IgD-negative memory B cell (primary cell): ENCODE data around the gene KRTAP2-1. TPM values are rescaled to one million over a fixed set of nuclear protein-coding genes. Genes with fewer than 3 reads are reported as not detected.
"Not testable (repeated sequence)": the region's sequence is repeated elsewhere in the genome, so short reads cannot be mapped to it uniquely, and the experiment has no call there.

Experiments
- H3K27ac Mint-ChIP-seq, 3 donors: one replicate each; pipeline ENCODE4 v1.8.0; 2020 to 2022; ENCODE audit warnings: mild to moderate bottlenecking in 3 of 3, mixed read lengths in 3 of 3, moderate library complexity in 1 of 3
- H3K27me3 Mint-ChIP-seq: one replicate; pipeline ENCODE4 v1.8.0; 2021; ENCODE audit warnings: mixed read lengths
- H3K36me3 Mint-ChIP-seq: one replicate; pipeline ENCODE4 v1.8.0; 2020; ENCODE audit warnings: mild to moderate bottlenecking, mixed read lengths
- H3K4me1 Mint-ChIP-seq, 3 donors: one replicate each; pipeline ENCODE4 v1.8.0; 2020 to 2022; ENCODE audit warnings: mixed read lengths in 3 of 3, mild to moderate bottlenecking in 1 of 3
- H3K4me3 Mint-ChIP-seq, 4 donors: one replicate each; pipeline ENCODE4 v1.8.0; 2020 to 2022; ENCODE audit warnings: mild to moderate bottlenecking in 4 of 4, mixed read lengths in 4 of 4, moderate library complexity in 3 of 4
- H3K9me3 Mint-ChIP-seq, 3 donors: one replicate each; pipeline ENCODE4 v1.8.0; 2020 to 2021; ENCODE audit warnings: mixed read lengths in 3 of 3, mild to moderate bottlenecking in 1 of 3
- polyA plus RNA-seq: library from polyadenylated mRNA; unstranded; fragments of 300-500 nt; fragmentation: Illumina TruSeq; gene quantifications from one replicate; pipeline ENCODE4 v1.2.3, GENCODE V29; 2021

The KRTAP2-1 gene
- polyA plus RNA-seq, 1 donor from 2014 or later: not detected

DNA sequence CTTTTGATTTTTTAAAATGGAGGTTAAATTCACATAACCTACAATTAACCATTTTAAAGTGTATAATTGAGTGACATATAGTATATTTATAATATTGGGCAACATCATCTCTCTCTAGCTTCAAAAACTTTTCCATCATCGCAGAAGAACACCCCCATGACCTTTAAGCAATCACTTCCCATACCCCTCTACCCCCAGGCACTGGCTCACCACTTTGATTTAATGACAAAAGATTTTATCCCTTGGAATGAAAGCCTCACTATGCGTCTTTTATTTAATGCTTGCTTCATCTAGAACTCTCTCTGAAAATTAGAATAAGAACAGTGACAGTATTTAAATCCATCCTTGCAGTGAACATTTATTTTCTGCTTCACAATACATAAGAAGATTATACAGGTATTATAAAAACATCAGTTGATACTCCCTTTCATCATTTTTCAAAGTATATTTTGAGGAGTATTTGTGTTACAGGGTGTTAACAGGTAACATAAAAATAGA is 9.2 kb downstream of the KRTAP2-1 start:
- Mint-ChIP-seq H3K4me1 (no peaks in the 10 kb centered on the region), H3K9me3 (peaks cover 2 to 7% (median 3%) of the 10 kb centered on the region in 3 donors), H3K27ac (no peak overlapping the region), H3K36me3 (no peaks in the 10 kb centered on the region), H3K27me3 (peaks cover 15% of the 10 kb centered on the region), H3K4me3 (no peak overlapping the region)

DNA sequence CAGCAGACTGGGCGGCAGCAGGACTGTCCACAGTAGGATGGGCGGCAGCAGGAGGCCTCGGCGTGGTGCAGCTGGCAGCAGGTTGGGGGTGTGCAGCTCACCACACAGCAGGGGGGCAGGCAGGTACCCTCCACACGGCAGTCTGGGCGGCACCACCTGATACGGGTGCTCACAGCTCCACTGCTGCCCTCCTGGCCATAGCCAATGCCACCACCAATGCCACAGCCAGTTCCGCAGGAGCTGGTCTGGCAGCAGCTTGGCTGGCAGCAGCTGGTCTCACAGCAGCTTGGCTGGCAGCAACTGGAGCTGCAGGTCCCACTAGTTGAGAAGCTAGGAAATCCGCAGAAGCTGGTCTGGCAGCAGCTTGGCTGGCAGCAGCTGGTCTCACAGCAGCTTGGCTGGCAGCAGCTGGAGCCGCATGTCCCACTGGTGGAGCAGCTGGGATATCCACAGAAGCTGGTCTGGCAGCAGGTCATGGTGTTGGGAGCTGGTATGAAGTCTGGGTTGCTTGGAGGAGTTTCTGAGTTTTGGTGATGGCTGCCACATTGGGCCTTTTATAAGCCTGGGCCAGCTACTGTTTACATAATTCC is 12.7 kb downstream of the KRTAP2-1 start, which contains the start of gene KRTAP1-3:
TSS of gene KRTAP1-3 (minus strand) at position 529 of the 590 bp plus-strand sequence. CDS start at position 476, 53 bp downstream.
- peaks cover 13% of the 10 kb centered on the region for H3K27me3 Mint-ChIP-seq

DNA sequence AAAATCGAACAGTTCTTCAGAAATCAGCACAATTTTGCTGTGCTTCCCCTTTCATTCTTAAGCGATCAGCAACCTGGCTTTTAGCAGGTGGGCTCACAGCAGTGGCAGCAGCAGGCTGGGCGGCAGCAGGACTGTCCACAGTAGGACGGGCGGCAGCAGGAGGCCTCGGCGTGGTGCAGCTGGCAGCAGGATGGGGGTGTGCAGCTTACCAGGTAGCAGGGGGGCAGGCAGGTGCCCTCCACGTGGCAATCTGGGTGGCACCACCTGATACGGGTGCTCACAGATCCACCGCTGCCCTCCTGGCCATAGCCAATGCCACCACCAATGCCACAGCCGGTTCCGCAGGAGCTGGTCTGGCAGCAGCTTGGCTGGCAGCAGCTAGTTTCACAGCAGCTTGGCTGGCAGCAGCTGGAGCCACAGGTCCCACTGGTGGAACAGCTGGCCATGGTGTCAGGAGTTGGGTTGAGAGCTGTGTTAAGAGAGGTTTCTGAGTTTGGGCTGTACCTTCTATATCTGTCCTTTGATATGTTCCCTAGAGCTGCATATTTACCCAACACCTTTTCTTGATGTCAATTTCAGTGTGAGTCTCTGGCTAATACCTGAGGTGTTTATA is 17.4 kb downstream of the KRTAP2-1 start, which contains the start of gene KRTAP1-4:
TSS of gene KRTAP1-4 (minus strand) at position 563 of the 613 bp plus-strand sequence. CDS start at position 446, 117 bp downstream.
- Mint-ChIP-seq H3K27ac (no peak within 1 kb of the TSS), H3K9me3 (no peaks in the 10 kb centered on the region), H3K4me1 (no peaks in the 10 kb centered on the region), H3K4me3 (no peak within 1 kb of the TSS), H3K27me3 (peaks cover 19% of the 10 kb centered on the region), H3K36me3 (peaks cover 3% of the 10 kb centered on the region)

More for the DNA sequence above, 12.7 kb downstream of the KRTAP2-1 start, which contains the start of gene KRTAP1-3:
- H3K9me3 Mint-ChIP-seq, H3K4me3 Mint-ChIP-seq, H3K4me1 Mint-ChIP-seq, H3K27ac Mint-ChIP-seq, H3K36me3 Mint-ChIP-seq: not testable (repeated sequence)

DNA sequence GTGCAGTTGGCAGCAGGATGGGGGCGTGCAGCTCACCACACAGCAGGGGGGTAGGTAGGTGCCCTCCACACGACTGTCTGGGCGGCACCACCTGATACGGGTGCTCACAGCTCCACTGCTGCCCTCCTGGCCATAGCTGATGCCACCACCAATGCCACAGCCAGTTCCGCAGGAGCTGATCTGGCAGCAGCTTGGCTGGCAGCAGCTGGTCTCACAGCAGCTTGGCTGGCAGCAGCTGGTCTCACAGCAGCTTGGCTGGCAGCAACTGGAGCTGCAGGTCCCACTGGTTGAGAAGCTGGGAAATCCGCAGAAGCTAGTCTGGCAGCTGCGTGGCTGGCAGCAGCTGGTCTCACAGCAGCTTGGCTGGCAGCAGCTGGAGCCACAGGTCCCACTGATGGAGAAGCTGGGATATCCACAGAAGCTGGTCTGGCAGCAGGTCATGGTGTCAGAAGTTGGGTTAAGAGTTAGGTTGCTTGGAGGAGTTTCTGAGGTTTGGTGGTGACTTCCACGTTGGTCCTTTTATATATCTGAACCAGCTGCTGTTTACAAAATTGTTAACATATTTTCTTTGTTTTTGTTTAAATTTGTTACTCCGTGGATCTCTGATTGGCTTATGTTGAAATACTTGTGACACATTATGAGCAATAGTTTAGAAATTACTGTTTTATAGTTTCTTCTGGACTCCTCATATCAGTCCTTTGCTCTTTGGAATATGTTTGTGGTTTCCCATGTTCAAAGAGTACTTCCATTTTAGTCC is 20.2 kb downstream of the KRTAP2-1 start, which contains the start of gene KRTAP1-5:
TSS of gene KRTAP1-5 (minus strand) at position 494 of the 757 bp plus-strand sequence. CDS start at position 441, 53 bp downstream.
- H3K4me1 Mint-ChIP-seq: no peaks in the 10 kb centered on the region
- H3K27me3 Mint-ChIP-seq: peaks cover 23% of the 10 kb centered on the region
- no peak within 1 kb of the TSS for H3K27ac Mint-ChIP-seq
- no peak within 1 kb of the TSS for H3K4me3 Mint-ChIP-seq
- H3K36me3 Mint-ChIP-seq: peaks cover 3% of the 10 kb centered on the region
- no peaks in the 10 kb centered on the region for H3K9me3 Mint-ChIP-seq

DNA sequence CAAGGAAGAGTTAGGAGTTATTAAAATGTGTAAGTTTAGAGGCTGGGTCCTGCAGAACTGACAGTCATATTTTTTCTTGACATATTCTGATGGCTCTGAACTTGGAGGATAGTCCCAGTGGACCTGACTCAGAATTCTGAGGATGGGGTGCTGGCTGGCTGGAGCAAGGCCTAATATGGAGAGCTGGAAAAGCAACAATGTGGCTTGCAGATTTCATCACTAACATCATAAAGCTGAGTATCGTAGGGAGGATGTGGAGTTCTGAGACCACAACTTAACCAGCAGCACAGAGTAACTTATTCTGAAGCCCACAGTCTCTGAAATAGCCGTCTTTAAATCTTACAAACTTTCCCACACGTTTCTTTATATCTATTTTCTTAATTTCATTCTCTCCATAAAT is 22.4 kb downstream of the KRTAP2-1 start:
- Mint-ChIP-seq H3K4me1 (no peaks in the 10 kb centered on the region), H3K27ac (no peak overlapping the region), H3K9me3 (peaks cover 3 to 6% (median 5%) of the 10 kb centered on the region in 3 donors), H3K27me3 (peaks cover 20% of the 10 kb centered on the region), H3K4me3 (no peak overlapping the region), H3K36me3 (peaks cover 3% of the 10 kb centered on the region)

DNA sequence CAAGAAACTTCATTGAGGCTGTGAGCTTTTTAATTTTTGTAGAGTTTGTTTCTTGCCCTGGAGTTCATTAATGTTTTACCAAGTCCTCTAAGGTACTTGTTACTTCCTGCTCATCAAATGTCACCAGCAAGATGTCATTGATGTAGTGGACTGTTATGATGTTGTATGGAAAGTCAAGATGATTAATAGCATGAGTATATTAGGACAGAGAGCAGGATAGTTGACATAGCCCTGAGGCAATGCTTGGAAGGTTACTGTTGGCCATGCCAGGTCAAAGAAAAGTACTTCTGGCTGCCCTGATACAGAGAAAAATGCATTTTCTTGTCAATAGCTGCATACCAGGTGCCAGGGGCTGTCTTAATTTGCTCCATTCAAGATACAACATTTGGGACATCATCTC is 26.8 kb downstream of the KRTAP2-1 start:
- Mint-ChIP-seq H3K27me3 (peaks cover 7% of the 10 kb centered on the region), H3K4me1 (no peaks in the 10 kb centered on the region), H3K36me3 (no peaks in the 10 kb centered on the region), H3K9me3 (peaks cover 3 to 6% (median 5%) of the 10 kb centered on the region in 3 donors), H3K27ac (no peak overlapping the region), H3K4me3 (no peak overlapping the region)

DNA sequence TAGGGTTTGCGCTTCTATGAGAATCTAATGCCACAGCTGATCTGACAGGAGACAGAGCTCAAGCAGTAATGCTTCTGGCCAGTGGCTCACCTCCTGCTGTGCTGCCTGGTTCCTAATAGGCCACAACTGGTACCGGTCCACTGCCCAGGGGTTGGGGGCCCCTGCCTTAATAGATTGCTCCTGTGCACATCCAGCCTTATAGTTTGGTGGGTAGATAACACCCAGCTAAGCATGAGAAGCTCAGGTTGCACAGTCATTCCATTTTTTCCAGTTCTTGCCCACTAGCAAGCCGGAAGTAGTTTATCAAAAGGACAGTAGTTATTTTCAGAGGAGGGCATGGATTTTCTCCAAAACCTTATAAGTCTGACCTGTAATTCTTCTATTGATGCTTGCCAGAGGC is 27.7 kb downstream of the KRTAP2-1 start:
- Mint-ChIP-seq H3K27me3 (peaks cover 4% of the 10 kb centered on the region), H3K36me3 (no peaks in the 10 kb centered on the region), H3K4me3 (no peak overlapping the region), H3K27ac (no peak overlapping the region), H3K4me1 (no peaks in the 10 kb centered on the region), H3K9me3 (peaks cover 3 to 6% (median 5%) of the 10 kb centered on the region in 3 donors)

DNA sequence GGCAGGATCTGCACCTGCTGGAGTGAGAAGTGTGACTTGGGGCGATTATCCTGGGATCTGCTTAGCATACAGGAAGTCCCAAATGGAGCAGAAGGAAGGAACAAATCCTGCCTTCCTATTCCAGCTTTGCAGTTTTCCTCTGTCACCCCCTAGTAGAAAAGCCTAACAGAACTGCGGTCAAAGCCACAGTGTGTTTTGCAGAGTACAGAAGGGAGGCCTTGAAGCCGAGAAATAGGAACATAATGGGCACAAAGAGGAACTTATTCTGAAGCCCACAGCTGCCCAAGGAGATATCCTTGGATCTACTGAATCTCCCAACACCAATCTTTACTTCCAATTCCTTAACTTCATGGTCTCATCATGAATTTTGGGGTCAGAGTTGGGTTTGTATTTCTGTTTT is 28.6 kb downstream of the KRTAP2-1 start:
- peaks cover 2% of the 10 kb centered on the region for H3K27me3 Mint-ChIP-seq
- peaks cover 3 to 6% (median 5%) of the 10 kb centered on the region in 3 donors for H3K9me3 Mint-ChIP-seq
- no peak overlapping the region for H3K27ac Mint-ChIP-seq
- no peaks in the 10 kb centered on the region for H3K4me1 Mint-ChIP-seq
- no peak overlapping the region for H3K4me3 Mint-ChIP-seq
- no peaks in the 10 kb centered on the region for H3K36me3 Mint-ChIP-seq

DNA sequence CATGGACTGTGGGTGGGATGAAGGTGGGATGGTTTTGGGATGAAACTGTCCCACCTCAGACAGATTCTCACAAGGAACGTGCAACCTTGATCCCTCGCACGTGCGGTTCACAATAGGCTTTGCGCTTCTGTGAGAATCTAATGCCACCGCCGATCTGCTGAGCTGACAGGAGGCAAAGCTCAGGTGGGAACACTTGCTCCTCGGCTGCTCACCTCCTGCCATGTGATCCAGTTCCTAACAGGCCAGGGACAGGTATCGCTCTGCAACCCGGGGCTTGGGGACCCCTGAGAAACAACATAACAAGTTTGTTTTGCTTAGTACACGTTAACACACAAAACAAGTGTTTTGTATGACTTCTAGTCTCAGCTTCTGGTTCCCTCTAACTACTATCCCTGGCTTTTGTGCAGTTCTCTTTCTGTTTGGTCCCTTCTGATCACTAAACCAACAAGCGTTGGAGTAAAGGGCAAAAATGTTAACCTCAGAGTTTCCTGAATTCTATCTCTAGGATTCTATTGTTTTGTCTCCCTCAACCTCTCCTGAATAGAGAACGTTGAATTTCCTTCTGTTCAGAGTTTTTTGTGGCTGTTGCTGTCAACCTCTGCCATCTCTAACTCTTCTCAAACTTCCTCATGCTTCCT is 30.4 kb downstream of the KRTAP2-1 start:
- no peaks in the 10 kb centered on the region for H3K27me3 Mint-ChIP-seq
- H3K36me3 Mint-ChIP-seq: no peaks in the 10 kb centered on the region
- H3K9me3 Mint-ChIP-seq: peaks cover 3 to 6% (median 4%) of the 10 kb centered on the region in 3 donors
- no peak overlapping the region for H3K4me3 Mint-ChIP-seq
- no peaks in the 10 kb centered on the region for H3K4me1 Mint-ChIP-seq
- no peak overlapping the region for H3K27ac Mint-ChIP-seq

DNA sequence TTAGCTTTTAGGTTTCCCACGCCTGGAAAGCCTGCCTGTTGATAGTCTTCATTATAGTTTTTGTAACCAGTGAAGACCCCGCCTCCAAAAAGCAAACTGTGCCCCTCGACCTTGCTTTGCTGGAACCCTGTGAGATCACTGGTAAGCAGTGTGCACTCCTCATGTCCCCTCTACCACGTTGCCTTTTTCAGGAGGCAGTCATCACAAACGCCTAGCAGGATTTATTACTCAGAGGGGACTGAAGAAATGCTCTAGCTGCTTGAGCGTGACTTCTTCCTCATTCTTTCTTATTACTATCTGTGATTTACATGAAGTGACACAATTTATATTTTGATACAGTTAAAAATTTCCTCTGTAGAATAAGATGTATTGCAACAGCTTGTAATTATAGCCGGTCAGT is 31.7 kb downstream of the KRTAP2-1 start:
- H3K27me3 Mint-ChIP-seq: no peaks in the 10 kb centered on the region
- no peaks in the 10 kb centered on the region for H3K9me3 Mint-ChIP-seq
- no peaks in the 10 kb centered on the region for H3K36me3 Mint-ChIP-seq
- no peaks in the 10 kb centered on the region for H3K4me1 Mint-ChIP-seq
- no peak overlapping the region for H3K4me3 Mint-ChIP-seq
- H3K27ac Mint-ChIP-seq: no peak overlapping the region

DNA sequence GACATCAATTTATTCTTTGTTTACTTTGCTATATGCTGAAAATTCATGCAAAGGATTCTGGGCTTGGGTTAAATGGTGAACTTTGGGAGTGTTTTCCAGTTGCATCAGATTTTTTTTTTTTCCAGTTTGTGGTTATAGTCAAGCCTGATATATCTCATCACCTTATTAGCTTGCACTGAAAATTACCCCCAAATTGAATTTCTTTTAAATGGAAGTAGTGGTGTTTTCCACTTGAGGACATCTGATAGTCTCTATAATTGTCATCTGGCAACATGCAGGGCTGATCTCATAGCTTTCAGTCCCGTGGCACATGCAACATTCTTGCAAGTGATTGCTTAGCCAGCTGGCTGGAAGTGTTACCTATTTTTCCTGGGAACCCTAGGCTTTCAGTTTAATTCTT is 33.5 kb downstream of the KRTAP2-1 start:
- no peak overlapping the region for H3K27ac Mint-ChIP-seq
- H3K36me3 Mint-ChIP-seq: no peaks in the 10 kb centered on the region
- no peak overlapping the region for H3K4me3 Mint-ChIP-seq
- no peaks in the 10 kb centered on the region for H3K9me3 Mint-ChIP-seq
- H3K27me3 Mint-ChIP-seq: peaks cover 3% of the 10 kb centered on the region
- H3K4me1 Mint-ChIP-seq: no peaks in the 10 kb centered on the region

DNA sequence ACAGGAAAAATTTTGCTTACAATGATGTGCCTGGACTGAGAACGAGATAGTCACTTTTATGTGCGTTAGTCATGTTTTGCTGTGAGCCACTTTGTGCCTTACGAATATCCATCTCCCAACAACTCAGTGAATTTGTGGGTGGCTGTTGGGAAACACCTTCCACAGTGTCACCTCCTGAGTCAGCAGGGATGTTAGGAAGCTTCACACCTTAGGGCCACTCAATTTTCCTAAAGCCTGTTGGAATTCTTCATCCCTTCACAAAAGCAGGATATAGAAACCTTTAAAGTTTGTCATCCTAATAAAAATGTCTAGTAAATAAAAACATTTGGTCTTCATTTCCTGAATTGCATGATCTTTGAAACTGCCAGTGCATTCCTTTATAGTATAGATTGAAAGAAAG is 33.9 kb downstream of the KRTAP2-1 start:
- H3K4me3 Mint-ChIP-seq: no peak overlapping the region
- no peaks in the 10 kb centered on the region for H3K36me3 Mint-ChIP-seq
- no peaks in the 10 kb centered on the region for H3K9me3 Mint-ChIP-seq
- H3K27ac Mint-ChIP-seq: no peak overlapping the region
- H3K4me1 Mint-ChIP-seq: no peaks in the 10 kb centered on the region
- peaks cover 3% of the 10 kb centered on the region for H3K27me3 Mint-ChIP-seq

DNA sequence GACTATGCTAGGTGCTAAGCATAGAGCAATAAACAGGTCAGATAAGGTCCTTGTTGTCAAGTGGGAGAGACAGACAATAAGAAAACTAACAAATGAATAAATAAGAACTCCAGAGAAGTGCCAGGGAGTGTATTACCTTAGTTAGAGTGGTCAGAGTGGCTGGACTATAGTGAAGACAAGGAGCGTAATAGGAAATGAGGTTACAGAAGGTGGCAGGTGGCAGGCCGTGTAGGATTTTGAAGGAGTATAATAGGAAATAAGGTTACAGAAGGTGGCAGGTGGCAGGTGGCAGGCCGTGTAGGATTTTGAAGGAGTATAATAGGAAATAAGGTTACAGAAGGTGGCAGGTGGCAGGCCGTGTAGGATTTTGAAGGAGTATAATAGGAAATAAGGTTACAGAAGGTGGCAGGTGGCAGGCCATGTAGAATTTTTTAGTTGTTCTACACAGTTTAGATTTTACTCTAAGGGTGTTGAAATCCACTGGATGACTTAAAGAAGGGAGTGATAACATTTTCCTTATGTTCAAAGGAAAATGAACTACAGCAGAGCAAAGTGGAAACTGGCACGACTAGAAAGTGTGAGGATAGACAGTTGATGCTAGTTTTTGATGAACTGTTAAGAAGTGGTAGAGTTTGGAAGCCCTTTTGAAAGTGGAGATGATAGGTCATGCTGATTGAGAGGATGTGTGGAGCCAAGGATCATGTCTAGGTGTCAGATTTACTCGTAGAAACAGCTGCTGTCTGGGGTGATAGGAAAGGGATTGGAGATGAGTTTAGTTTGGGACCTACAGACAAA is 34.6 kb downstream of the KRTAP2-1 start:
- Mint-ChIP-seq H3K4me1 (no peaks in the 10 kb centered on the region), H3K4me3 (no peak overlapping the region), H3K27me3 (peaks cover 3% of the 10 kb centered on the region), H3K27ac (no peak overlapping the region), H3K36me3 (no peaks in the 10 kb centered on the region), H3K9me3 (no peaks in the 10 kb centered on the region)

DNA sequence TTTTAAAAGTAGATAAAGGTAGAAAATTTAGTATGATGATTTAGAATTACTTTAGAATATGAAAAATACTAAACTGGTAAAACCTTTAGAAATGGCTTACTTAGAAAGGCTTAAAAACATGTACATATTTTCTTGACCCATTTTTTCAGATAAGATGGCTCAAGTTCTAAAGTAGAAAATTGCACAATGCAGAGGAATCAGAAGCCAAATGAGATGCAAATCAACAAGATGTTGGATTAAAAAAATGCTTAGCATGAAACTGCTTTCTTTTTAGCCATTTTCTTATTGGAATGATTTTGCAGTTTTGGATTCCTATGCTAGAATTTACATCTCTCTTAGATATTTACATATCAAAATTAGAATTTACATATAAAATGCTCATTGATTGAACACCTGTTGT is 36.7 kb downstream of the KRTAP2-1 start:
- Mint-ChIP-seq H3K27me3 (peaks cover 3% of the 10 kb centered on the region), H3K4me3 (no peak overlapping the region), H3K36me3 (no peaks in the 10 kb centered on the region), H3K27ac (no peak overlapping the region), H3K4me1 (no peaks in the 10 kb centered on the region), H3K9me3 (no peaks in the 10 kb centered on the region)
